GM23338 (cell line): ENCODE measurements around the gene HDAC9. TPM values are rescaled to one million over a fixed set of nuclear protein-coding genes. Genes with fewer than 3 reads are reported as not detected.

ENCODE experiments used
- ATAC-seq: fragments of 200-7000 bp; cut with Tn5 transposase; 3 replicates; pipeline ENCODE4 v1.9.1; 2020
- DNase-seq: peaks from one replicate; pipeline ENCODE4 v3.0.0-alpha.2; 2015; ENCODE audit warnings: low spot score
- H2AFZ ChIP-seq: fragments of 200-600 bp; sonication (generic); 2 replicates; pipeline ENCODE4 v1.8.0; 2016; ENCODE audit warnings: antibody characterized with exemption, mild to moderate bottlenecking, moderate library complexity
- H3F3A ChIP-seq: fragments of 200-600 bp; sonication (generic); replicated peaks from 2 replicates; pipeline ENCODE4 v1.8.0; 2017; ENCODE audit warnings: antibody characterized with exemption, mixed run types, low read depth
- H3K27ac ChIP-seq: fragments of 200-600 bp; sonication (generic); 2 replicates; pipeline ENCODE4 v1.6.1; 2016; ENCODE audit warnings: low read depth
- H3K27me3 ChIP-seq: fragments of 200-600 bp; sonication (generic); 2 replicates; pipeline ENCODE4 v1.8.0; 2016; ENCODE audit warnings: mild to moderate bottlenecking, mixed run types, moderate library complexity; ENCODE audit not compliant: insufficient read depth
- H3K36me3 ChIP-seq: fragments of 200-600 bp; sonication (generic); 2 replicates; pipeline ENCODE4 v1.8.0; 2016; ENCODE audit warnings: mild to moderate bottlenecking; ENCODE audit not compliant: insufficient read depth
- H3K4me1 ChIP-seq: fragments of 200-600 bp; sonication (generic); 2 replicates; pipeline ENCODE4 v1.8.0; 2016; ENCODE audit warnings: mild to moderate bottlenecking, moderate library complexity; ENCODE audit not compliant: insufficient read depth
- H3K4me2 ChIP-seq: fragments of 200-600 bp; sonication (generic); 2 replicates; pipeline ENCODE4 v1.7.1; 2017; ENCODE audit warnings: mixed run types
- H3K4me3 ChIP-seq: fragments of 200-600 bp; sonication (generic); 2 replicates; pipeline ENCODE4 v1.6.1; 2016; ENCODE audit warnings: mixed run types
- H3K79me2 ChIP-seq: fragments of 200-600 bp; sonication (generic); replicated peaks from 2 replicates; pipeline ENCODE4 v1.8.0; 2017; ENCODE audit warnings: mild to moderate bottlenecking; ENCODE audit not compliant: insufficient read depth
- H3K9me2 ChIP-seq: fragments of 200-600 bp; sonication (generic); 2 replicates; pipeline ENCODE4 v1.8.0; 2017; ENCODE audit not compliant: insufficient read depth
- H4K20me1 ChIP-seq: fragments of 200-600 bp; sonication (generic); replicated peaks from 2 replicates; pipeline ENCODE4 v1.8.0; 2017; ENCODE audit warnings: mild to moderate bottlenecking; ENCODE audit not compliant: insufficient read depth
- H3K27ac Mint-ChIP-seq: 2 replicates; pipeline ENCODE4 v1.8.0; 2020; ENCODE audit warnings: inconsistent platforms, mild to moderate bottlenecking, moderate library complexity, mixed read lengths
- H3K27me3 Mint-ChIP-seq: 3 replicates; pipeline ENCODE4 v1.8.0; 2022; ENCODE audit warnings: low read depth, mild to moderate bottlenecking, moderate library complexity, mixed read lengths, inconsistent platforms; ENCODE audit not compliant: insufficient read depth, poor library complexity
- H3K36me3 Mint-ChIP-seq: 3 replicates; pipeline ENCODE4 v1.8.0; 2021; ENCODE audit warnings: low read depth, mild to moderate bottlenecking, inconsistent platforms, moderate library complexity, mixed read lengths
- H3K4me1 Mint-ChIP-seq: 3 replicates; pipeline ENCODE4 v1.8.0; 2020; ENCODE audit warnings: mild to moderate bottlenecking, inconsistent platforms, mixed read lengths
- H3K4me3 Mint-ChIP-seq: 3 replicates; pipeline ENCODE4 v1.8.0; 2021; ENCODE audit warnings: moderate library complexity, mild to moderate bottlenecking, inconsistent platforms, mixed read lengths
- H3K9me3 Mint-ChIP-seq: 3 replicates; pipeline ENCODE4 v1.8.0; 2020; ENCODE audit warnings: moderate library complexity, mild to moderate bottlenecking, inconsistent platforms, mixed read lengths
- CTCF ChIP-seq, 2 experiments: fragments of 200-600 bp in 1 of 2; sonication (generic) in 1 of 2; conservative IDR thresholded peaks; 2 replicates each; pipeline versions ENCODE4 v1.5.1 to v1.6.1; 2016 to 2017; ENCODE audit warnings: antibody characterized with exemption in 2 of 2, low read depth in 2 of 2, mild to moderate bottlenecking in 2 of 2, moderate library complexity in 1 of 2
- ETS1 ChIP-seq: IDR thresholded peaks from 2 replicates; pipeline ENCODE4 v1.6.1; 2016; ENCODE audit warnings: antibody characterized with exemption
- EZH2 ChIP-seq: fragments of 200-600 bp; sonication (generic); IDR thresholded peaks from one replicate; pipeline ENCODE4 v1.8.0; 2017; ENCODE audit warnings: antibody characterized with exemption, mild to moderate bottlenecking, low read depth; ENCODE audit not compliant: unreplicated experiment
- EZH2phosphoT487 ChIP-seq: fragments of 200-600 bp; sonication (generic); IDR thresholded peaks from one replicate; pipeline ENCODE4 v1.8.1; 2018; ENCODE audit warnings: antibody characterized with exemption; ENCODE audit not compliant: unreplicated experiment
- JUNB ChIP-seq: IDR thresholded peaks from one replicate; pipeline ENCODE4 v1.6.1; 2016; ENCODE audit warnings: antibody characterized with exemption; ENCODE audit not compliant: unreplicated experiment
- REST ChIP-seq: IDR thresholded peaks from one replicate; pipeline ENCODE4 v1.6.1; 2018; ENCODE audit warnings: antibody characterized with exemption; ENCODE audit not compliant: unreplicated experiment
- STAT1 ChIP-seq: IDR thresholded peaks from one replicate; pipeline ENCODE4 v1.6.1; 2016; ENCODE audit warnings: antibody characterized with exemption; ENCODE audit not compliant: unreplicated experiment
- ZNF114 ChIP-seq: fragments of 250-450 bp; sonication (Bioruptor Pico); IDR thresholded peaks from 2 replicates; pipeline ENCODE4 v1.5.0; 2020; ENCODE audit warnings: mild to moderate bottlenecking, moderate library complexity
- polyA plus RNA-seq: library from polyadenylated mRNA; unstranded; fragments of >200 nt; fragmentation: Nextera tagmentation; extraction: Ambion mirVana; gene quantifications from 2 replicates; pipeline ENCODE4 v1.2.1, GENCODE V29; 2016
- total RNA-seq: library from RNA; depleted of rRNA; stranded (reverse); fragments of >200 nt; shearing (Covaris generic); gene quantifications from 2 replicates; pipeline ENCODE4 v1.2.3, GENCODE V29; 2014

The HDAC9 gene
- total and polyA plus RNA-seq, 2 experiments from 2014 or later, result 8.3 to 18.5 TPM

- H3K4me3 Mint-ChIP-seq, result no peak overlapping the region
- Histone ChIP-seq H3K36me3 (no peaks in the 10 kb centered on the region), H3K27ac (no peak overlapping the region), H3K27me3 (no peaks in the 10 kb centered on the region), H2AFZ (no peak overlapping the region), H4K20me1 (no peaks in the 10 kb centered on the region), H3K4me2 (no peak overlapping the region), H3K9me2 (peaks cover 6% of the 10 kb centered on the region; the same call in 1 of the 2 replicates), H3K4me3 (no peak overlapping the region), H3K4me1 (0 out of 2 replicates have a peak, but pooled peaks cover 3% of the 10 kb centered on the region), H3K79me2 (no peaks in the 10 kb centered on the region), H3F3A (no peaks in the 10 kb centered on the region)
- H3K4me1 Mint-ChIP-seq, result peaks cover 3% of the 10 kb centered on the region; the same call in 2 of the 3 replicates
- no peak overlapping the region for H3K27ac Mint-ChIP-seq
- H3K27me3 Mint-ChIP-seq, result no peaks in the 10 kb centered on the region
- no peak for DNase-seq
- no peaks in the 10 kb centered on the region for H3K9me3 Mint-ChIP-seq
- ATAC-seq, result no peak
- TF ChIP-seq ZNF114 (CRISPR knock-in tag), result no peak
- no peak for TF ChIP-seq JUNB
- TF ChIP-seq EZH2phosphoT487, result no peak
- no peak for TF ChIP-seq STAT1
- no peak for TF ChIP-seq REST
- TF ChIP-seq EZH2, result no peak
- no peak for TF ChIP-seq ETS1
- no peaks in the 10 kb centered on the region for H3K36me3 Mint-ChIP-seq
Observed at GRCh38 chr7:18780938-18781337, 285.4 kb downstream of the HDAC9 start.

GRCh38 chr7:18786196-18786727 lies 290.7 kb downstream of the HDAC9 start:
- ATAC-seq, result no peak
- Histone ChIP-seq H3K79me2 (no peaks in the 10 kb centered on the region), H3K36me3 (no peaks in the 10 kb centered on the region), H3K4me2 (no peak overlapping the region), H3K4me3 (no peak overlapping the region), H2AFZ (no peak overlapping the region), H3K27ac (no peak overlapping the region), H3K27me3 (no peaks in the 10 kb centered on the region), H4K20me1 (no peaks in the 10 kb centered on the region), H3K4me1 (no peaks in the 10 kb centered on the region), H3K9me2 (no peaks in the 10 kb centered on the region), H3F3A (no peaks in the 10 kb centered on the region)
- no peak for TF ChIP-seq CTCF (conservative IDR thresholded peaks at IDR 0.05; ENCODE audit: low read depth in 2 of 2)
- Mint-ChIP-seq H3K27ac (no peak overlapping the region), H3K9me3 (no peaks in the 10 kb centered on the region), H3K36me3 (no peaks in the 10 kb centered on the region), H3K4me1 (no peaks in the 10 kb centered on the region), H3K27me3 (peaks cover 2% of the 10 kb centered on the region), H3K4me3 (no peak overlapping the region)
- DNase-seq, result no peak
